K562 (cell line): ENCODE results near the gene CRCP. TPM values are rescaled to one million over a fixed set of nuclear protein-coding genes. Genes with fewer than 3 reads are reported as not detected.

Experiments
- CEBPB ChIP-seq: fragments of 450-650 bp; IDR thresholded peaks from 2 replicates; pipeline ENCODE4 v1.6.1; 2016; ENCODE audit warnings: missing genetic modification characterization, missing compliant biosample characterization
- CEBPG ChIP-seq, 3 experiments: fragments of 200-800 bp in 1 of 3; sonication (Bioruptor generic) in 1 of 3; sonication (generic) in 1 of 3; formaldehyde crosslinking in 1 of 3; IDR thresholded peaks in 2 of 3; conservative IDR thresholded peaks in 1 of 3; 2 replicates each; pipeline versions ENCODE4 v1.6.1 to v1.8.0; 2016 to 2022; ENCODE audit warnings: missing compliant biosample characterization in 2 of 3, missing genetic modification characterization in 2 of 3, mild to moderate bottlenecking in 1 of 3, missing genetic modification reagents in 1 of 3
- JUN ChIP-seq, 2 experiments: sonication (generic) in 1 of 2; formaldehyde crosslinking in 1 of 2; IDR thresholded peaks; 2 replicates each; pipeline versions ENCODE4 v1.6.1 to v1.8.0; 2012 to 2022; ENCODE audit warnings: borderline replicate concordance in 2 of 2, mild to moderate bottlenecking in 2 of 2, improper control_type of control experiment in 1 of 2, low read depth in 1 of 2, low read length in 1 of 2, missing genetic modification reagents in 1 of 2
- MYBL2 ChIP-seq, 2 experiments: fragments of 450-650 bp in 1 of 2; sonication (generic) in 1 of 2; formaldehyde crosslinking in 1 of 2; IDR thresholded peaks; 2 replicates each; pipeline versions ENCODE4 v1.6.1 to v1.8.1; 2017 to 2022; ENCODE audit warnings: borderline replicate concordance in 1 of 2, inconsistent platforms in 1 of 2, low read depth in 1 of 2, mild to moderate bottlenecking in 1 of 2, missing genetic modification reagents in 1 of 2, moderate library complexity in 1 of 2
- NCOA2 ChIP-seq, 2 experiments: fragments of 450-650 bp; IDR thresholded peaks; 2 replicates each; pipeline ENCODE4 v1.6.1; 2018; ENCODE audit warnings: mild to moderate bottlenecking in 2 of 2, moderate library complexity in 1 of 2; ENCODE audit not compliant: partially characterized antibody in 2 of 2
- NELFE ChIP-seq: IDR thresholded peaks from 2 replicates; pipeline ENCODE4 v1.6.1; 2011; ENCODE audit warnings: mild to moderate bottlenecking; ENCODE audit not compliant: insufficient read depth, insufficient read length
- POLR2G ChIP-seq: fragments of 200-400 bp; formaldehyde crosslinking; IDR thresholded peaks from 2 replicates; pipeline ENCODE4 v1.6.1; 2017; ENCODE audit warnings: low read depth, mild to moderate bottlenecking, antibody characterized with exemption, low read length, moderate library complexity
- TARDBP ChIP-seq: fragments of 450-650 bp; IDR thresholded peaks from 2 replicates; pipeline ENCODE4 v1.6.1; 2016
- ZNF165 ChIP-seq: fragments of 250-450 bp; sonication (Bioruptor Pico); IDR thresholded peaks from 2 replicates; pipeline ENCODE4 v1.4.0; 2020; ENCODE audit warnings: borderline replicate concordance
- polyA plus RNA-seq, 8 experiments: library from polyadenylated mRNA; depleted of rRNA in 4 of 8; stranded (reverse) in 5 of 8; unstranded in 3 of 8; fragments of >200 nt; fragmentation: Nextera tagmentation in 2 of 8; fragmentation: Illumina TruSeq in 1 of 8; extraction: Ambion mirVana in 2 of 8; extraction: Trizol in 1 of 8; gene quantifications; 2 replicates each; pipeline versions ENCODE4 v1.2.1 to v1.2.3, GENCODE V29; 2011 to 2014; ENCODE audit warnings: inconsistent platforms in 1 of 8, missing spikeins in 1 of 8
- total RNA-seq, 7 experiments: library from RNA; depleted of rRNA in 6 of 7; stranded (reverse); fragments of >200 nt in 6 of 7; fragmentation: Illumina TruSeq in 2 of 7; extraction: Trizol in 2 of 7; gene quantifications; 2 replicates each; pipeline versions ENCODE4 v1.2.1 to v1.2.3, GENCODE V29; 2011 to 2021; ENCODE audit warnings: low replicate concordance in 1 of 7
- TF ChIP-seq, protein P1 (sequence below): sonication (generic); formaldehyde crosslinking; IDR thresholded peaks from 2 replicates; pipeline ENCODE4 v1.8.0; 2022; ENCODE audit warnings: mild to moderate bottlenecking, low read depth, missing genetic modification reagents
- TF ChIP-seq, protein P2 (sequence below): sonication (generic); formaldehyde crosslinking; IDR thresholded peaks from 2 replicates; pipeline ENCODE4 v1.5.0; 2020; ENCODE audit warnings: missing genetic modification reagents
- TF ChIP-seq, protein P3 (sequence below), 2 experiments: IDR thresholded peaks in 1 of 2; conservative IDR thresholded peaks in 1 of 2; 2 replicates each; pipeline ENCODE4 v1.6.1; 2016; ENCODE audit warnings: low read depth in 2 of 2, mild to moderate bottlenecking in 1 of 2, missing compliant biosample characterization in 1 of 2, missing genetic modification characterization in 1 of 2, moderate library complexity in 1 of 2
- TF ChIP-seq, protein P4 (sequence below): sonication (generic); formaldehyde crosslinking; IDR thresholded peaks from 2 replicates; pipeline ENCODE4 v1.8.1; 2023; ENCODE audit warnings: mild to moderate bottlenecking, missing genetic modification reagents
- TF ChIP-seq, protein P5 (sequence below): fragments of 250-450 bp; sonication (Bioruptor Pico); IDR thresholded peaks from 2 replicates; pipeline ENCODE4 v1.9.0; 2021; ENCODE audit warnings: mild to moderate bottlenecking

CRCP gene
- total and polyA plus RNA-seq, 9 of the 15 experiments (the other 6 are each of a cell fraction or from before 2014, with no cell fraction given): 22.1 to 58.3 (median 43.4) TPM

DNA sequence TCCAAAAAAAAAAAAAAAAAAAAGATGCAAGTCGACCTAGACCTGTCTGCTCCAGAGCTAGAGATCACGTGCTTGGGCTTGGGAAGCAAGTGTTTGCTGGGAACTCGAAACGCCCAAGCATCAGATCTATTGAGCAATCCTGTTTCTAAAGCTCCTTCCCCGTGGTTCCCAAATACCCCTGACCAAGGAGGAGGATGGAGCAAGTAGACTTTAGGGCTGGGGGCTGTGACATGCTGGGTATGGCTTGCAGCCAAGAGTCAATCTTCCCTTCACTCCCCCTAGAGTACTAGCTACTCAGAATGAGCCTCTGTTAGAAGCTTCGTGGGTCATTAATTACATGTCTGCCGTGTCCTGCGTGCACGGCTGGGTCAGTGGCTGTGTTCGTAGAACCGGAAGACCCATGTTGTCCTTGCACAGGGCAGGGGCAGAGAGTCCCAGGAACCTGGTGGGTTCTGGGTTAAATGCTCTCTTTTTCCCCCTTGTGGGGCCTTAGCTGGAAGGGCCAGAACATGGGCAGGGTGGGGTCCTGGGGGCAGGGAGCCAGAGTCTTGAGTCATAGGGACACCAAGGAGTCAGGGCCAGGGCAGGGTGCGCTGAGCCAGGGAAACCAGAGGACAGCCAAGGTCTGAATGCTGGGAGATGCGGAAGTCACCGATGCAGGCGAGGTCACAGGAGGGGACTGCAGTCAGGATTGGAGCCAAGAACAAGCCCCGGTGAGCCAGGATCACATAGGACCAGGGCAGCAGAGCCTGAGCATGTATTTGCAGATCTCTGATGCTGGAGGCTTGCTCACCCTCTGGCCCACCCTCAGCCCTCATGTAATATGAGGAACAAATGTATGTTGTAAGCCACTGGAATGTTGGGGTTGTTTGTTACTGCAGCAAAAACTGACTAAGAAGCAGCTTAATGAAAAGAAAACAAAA lies 55.9 kb downstream of the CRCP start (continued):
- TF ChIP-seq, protein P1, sequence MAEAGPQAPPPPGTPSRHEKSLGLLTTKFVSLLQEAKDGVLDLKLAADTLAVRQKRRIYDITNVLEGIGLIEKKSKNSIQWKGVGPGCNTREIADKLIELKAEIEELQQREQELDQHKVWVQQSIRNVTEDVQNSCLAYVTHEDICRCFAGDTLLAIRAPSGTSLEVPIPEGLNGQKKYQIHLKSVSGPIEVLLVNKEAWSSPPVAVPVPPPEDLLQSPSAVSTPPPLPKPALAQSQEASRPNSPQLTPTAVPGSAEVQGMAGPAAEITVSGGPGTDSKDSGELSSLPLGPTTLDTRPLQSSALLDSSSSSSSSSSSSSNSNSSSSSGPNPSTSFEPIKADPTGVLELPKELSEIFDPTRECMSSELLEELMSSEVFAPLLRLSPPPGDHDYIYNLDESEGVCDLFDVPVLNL: no peak
- TF ChIP-seq CEBPB (tag): peak; percentile 82
- TF ChIP-seq, protein P2, sequence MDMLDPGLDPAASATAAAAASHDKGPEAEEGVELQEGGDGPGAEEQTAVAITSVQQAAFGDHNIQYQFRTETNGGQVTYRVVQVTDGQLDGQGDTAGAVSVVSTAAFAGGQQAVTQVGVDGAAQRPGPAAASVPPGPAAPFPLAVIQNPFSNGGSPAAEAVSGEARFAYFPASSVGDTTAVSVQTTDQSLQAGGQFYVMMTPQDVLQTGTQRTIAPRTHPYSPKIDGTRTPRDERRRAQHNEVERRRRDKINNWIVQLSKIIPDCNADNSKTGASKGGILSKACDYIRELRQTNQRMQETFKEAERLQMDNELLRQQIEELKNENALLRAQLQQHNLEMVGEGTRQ: no peak
- TF ChIP-seq CEBPG (CRISPR knock-in tag; IDR thresholded peaks at IDR 0.05): no peak
- peak; percentile 57 to 62; a peak in 3 of 4 replicates for TF ChIP-seq CEBPG (tag; conservative IDR thresholded peaks at IDR 0.05 in 1 of 2, IDR thresholded peaks at IDR 0.05 in 1 of 2)
- TF ChIP-seq POLR2G: no peak
- TF ChIP-seq JUN (IDR thresholded peaks at IDR 0.05; ENCODE audit: borderline replicate concordance, low read depth, low read length): no peak
- TF ChIP-seq JUN (CRISPR knock-in tag; IDR thresholded peaks at IDR 0.05; ENCODE audit: borderline replicate concordance): no peak
- no peak for TF ChIP-seq TARDBP
- TF ChIP-seq NCOA2 (IDR thresholded peaks at IDR 0.05; ENCODE audit: partially characterized antibody in 2 of 2): no peak
- TF ChIP-seq MYBL2 (IDR thresholded peaks at IDR 0.05; ENCODE audit: low read depth): no peak
- TF ChIP-seq MYBL2 (CRISPR knock-in tag; IDR thresholded peaks at IDR 0.05; ENCODE audit: borderline replicate concordance): no peak
- TF ChIP-seq, protein P3, sequence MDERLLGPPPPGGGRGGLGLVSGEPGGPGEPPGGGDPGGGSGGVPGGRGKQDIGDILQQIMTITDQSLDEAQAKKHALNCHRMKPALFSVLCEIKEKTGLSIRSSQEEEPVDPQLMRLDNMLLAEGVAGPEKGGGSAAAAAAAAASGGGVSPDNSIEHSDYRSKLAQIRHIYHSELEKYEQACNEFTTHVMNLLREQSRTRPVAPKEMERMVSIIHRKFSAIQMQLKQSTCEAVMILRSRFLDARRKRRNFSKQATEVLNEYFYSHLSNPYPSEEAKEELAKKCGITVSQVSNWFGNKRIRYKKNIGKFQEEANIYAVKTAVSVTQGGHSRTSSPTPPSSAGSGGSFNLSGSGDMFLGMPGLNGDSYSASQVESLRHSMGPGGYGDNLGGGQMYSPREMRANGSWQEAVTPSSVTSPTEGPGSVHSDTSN (CRISPR knock-in tag; IDR thresholded peaks at IDR 0.05; ENCODE audit: low read depth): no peak
- TF ChIP-seq, protein P3 (tag; conservative IDR thresholded peaks at IDR 0.05; ENCODE audit: low read depth): 0 out of 2 replicates have a peak, but pooled peaks have one; percentile 17
- TF ChIP-seq ZNF165 (CRISPR knock-in tag): no peak
- TF ChIP-seq NELFE: no peak
- TF ChIP-seq, protein P4, sequence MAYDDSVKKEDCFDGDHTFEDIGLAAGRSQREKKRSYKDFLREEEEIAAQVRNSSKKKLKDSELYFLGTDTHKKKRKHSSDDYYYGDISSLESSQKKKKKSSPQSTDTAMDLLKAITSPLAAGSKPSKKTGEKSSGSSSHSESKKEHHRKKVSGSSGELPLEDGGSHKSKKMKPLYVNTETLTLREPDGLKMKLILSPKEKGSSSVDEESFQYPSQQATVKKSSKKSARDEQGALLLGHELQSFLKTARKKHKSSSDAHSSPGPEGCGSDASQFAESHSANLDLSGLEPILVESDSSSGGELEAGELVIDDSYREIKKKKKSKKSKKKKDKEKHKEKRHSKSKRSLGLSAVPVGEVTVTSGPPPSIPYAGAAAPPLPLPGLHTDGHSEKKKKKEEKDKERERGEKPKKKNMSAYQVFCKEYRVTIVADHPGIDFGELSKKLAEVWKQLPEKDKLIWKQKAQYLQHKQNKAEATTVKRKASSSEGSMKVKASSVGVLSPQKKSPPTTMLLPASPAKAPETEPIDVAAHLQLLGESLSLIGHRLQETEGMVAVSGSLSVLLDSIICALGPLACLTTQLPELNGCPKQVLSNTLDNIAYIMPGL (CRISPR knock-in tag): no peak
- TF ChIP-seq, protein P5, sequence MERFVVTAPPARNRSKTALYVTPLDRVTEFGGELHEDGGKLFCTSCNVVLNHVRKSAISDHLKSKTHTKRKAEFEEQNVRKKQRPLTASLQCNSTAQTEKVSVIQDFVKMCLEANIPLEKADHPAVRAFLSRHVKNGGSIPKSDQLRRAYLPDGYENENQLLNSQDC (CRISPR knock-in tag): no peak
